Measurements from ENCODE around the gene CABP1.

The CABP1 gene

DNA sequence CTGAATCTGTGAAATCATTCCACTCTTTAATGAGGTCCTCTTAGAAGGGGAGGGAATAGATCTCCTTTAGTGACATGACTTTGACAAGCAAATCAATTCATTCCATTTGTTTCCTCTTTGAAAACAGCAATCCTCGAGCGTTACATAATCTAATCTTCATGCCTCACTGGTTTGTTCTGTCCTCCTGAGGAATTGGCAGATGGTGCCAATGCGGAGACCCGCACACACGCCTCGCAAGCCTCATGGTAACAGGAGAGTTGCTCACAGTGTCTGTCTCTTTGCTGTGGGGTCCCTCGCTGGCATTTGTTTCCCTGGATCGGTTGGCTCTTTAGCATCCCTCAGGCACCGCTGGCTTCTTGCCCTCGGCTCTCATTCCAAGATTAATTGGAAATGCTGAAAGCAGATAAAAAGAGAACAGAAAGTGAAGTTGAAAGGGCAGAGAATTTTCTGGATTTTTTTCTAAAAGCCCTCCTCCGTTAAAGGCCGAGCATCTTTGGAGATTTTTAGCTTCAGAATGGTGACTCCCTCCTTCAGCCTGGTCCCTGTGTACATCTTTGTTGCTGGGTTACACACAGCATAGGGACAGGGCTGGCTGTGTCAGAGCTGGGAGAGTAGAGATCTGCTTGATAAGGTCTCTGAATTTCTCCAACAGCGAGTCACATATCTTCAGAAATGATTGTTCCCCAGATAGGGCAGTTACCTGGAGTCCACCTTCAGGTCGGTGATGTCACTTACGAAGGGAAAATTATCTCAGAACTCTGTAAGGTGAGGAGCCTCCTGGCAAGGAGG lies 10.1 kb upstream of the CABP1 start:
- no peak for FAIRE-seq

GRCh38 chr12:120631097-120631496 lies 9.3 kb upstream of the CABP1 start:
- no peak for DNase-seq (ENCODE audit: low spot score)
- no peak for FAIRE-seq

More for the DNA sequence above, 10.1 kb upstream of the CABP1 start:
- DNase-seq (ENCODE audit: low spot score), result no peak

- FAIRE-seq (peak; percentile 85), DNase-seq (ENCODE audit: low spot score) (peak; percentile 80)
Measured at GRCh38 chr12:120640861-120641833, 721 bp downstream of the CABP1 start.

- FAIRE-seq, result no peak
- no peak for DNase-seq (ENCODE audit: low spot score)
Measured at GRCh38 chr12:120642121-120642520, 1.7 kb downstream of the CABP1 start.

- no peak for FAIRE-seq
Measured at GRCh38 chr12:120642826-120643225, 2.4 kb downstream of the CABP1 start.

DNA sequence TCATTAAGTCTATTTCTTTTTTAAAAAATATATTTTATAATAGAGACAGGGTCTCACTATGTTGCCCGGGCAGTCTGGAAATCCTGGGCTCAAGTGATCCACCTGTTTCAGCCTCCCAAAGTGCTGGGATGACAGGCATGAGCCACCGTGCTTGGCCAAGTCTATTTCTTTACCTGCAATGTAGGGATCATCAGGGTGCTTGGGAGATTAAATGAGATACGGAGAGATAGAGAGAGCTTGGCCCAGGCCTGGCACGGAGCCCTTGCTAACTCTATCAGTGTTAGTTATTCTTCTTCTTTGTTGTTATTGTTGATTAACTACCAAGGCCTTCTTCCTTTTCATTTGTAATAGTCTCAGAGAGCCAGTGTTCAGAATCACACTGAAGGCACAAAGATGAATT lies 3.1 kb downstream of the CABP1 start:
- FAIRE-seq (no peak), DNase-seq (ENCODE audit: low spot score) (no peak)

More at GRCh38 chr12:120642826-120643225, 2.4 kb downstream of the CABP1 start:
- DNase-seq (ENCODE audit: low spot score), result no peak

- FAIRE-seq (no peak), DNase-seq (ENCODE audit: low spot score) (no peak)
Measured at GRCh38 chr12:120646044-120646443, 5.6 kb downstream of the CABP1 start.

DNA sequence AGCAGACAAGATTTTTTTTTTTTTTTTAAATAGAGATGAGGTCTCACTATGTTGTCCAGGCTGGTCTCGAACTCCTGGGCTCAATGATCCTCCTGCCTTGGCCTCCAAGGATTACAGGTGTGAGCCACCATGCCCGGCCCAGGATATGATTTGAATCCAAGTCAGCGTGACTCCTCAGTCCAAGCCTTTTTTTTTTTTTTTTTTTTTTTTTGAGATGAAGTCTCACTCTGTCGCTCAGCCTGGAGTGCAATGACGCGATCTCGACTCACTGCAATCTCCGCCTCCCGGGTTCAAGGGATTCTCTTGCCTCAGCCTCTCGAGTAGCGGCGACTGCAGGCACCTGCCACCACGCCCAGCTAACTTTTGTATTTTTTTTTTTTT lies 6.9 kb downstream of the CABP1 start:
- FAIRE-seq (no peak), DNase-seq (ENCODE audit: low spot score) (no peak)

DNA sequence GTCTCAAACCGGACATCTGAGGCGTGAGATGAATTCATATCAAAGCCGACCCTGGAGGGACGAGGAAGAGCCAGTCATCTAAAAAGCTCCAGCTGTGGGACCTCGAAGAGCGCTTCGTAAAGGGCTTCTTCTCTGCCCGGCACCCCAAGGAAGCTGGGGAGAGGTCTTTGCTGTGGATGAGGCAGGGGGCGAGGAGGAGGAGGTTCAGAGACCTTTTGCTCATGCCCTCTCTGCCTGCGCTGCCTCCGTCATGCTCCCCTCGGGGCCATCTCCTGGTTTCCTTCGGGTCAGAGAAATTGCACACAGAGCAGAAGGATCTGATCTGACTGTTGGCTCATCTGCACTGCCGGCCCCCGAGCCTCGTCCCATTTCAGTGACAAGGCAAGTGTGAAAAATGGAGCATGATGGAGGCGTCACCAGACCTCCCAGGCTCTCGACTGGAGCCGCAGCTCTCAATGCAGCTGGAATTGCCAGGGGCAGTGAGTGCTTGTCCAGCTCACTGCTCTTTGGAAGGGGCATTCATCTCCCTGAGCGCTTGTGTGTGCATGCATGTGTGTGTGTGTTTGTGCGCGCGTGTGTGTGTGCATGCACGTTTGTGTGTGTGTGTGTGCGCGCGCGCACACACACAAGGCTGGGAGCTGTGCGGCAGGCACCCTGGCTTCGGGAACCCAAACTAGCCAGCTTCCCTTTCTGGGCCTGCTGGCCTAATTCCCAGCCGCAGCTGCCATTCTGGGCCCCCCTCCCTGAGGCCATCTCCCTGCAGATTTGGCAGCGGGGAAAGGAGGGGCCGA lies 9.2 kb downstream of the CABP1 start:
- DNase-seq (ENCODE audit: low spot score), result no peak

GRCh38 chr12:120650233-120650690 lies 9.8 kb downstream of the CABP1 start:
- no peak for DNase-seq (ENCODE audit: low spot score)
- FAIRE-seq, result no peak

More for the DNA sequence above, 9.2 kb downstream of the CABP1 start:
- FAIRE-seq, result no peak

GRCh38 chr12:120651821-120652220 lies 11.4 kb downstream of the CABP1 start:
- FAIRE-seq (no peak), DNase-seq (ENCODE audit: low spot score) (no peak)

DNA sequence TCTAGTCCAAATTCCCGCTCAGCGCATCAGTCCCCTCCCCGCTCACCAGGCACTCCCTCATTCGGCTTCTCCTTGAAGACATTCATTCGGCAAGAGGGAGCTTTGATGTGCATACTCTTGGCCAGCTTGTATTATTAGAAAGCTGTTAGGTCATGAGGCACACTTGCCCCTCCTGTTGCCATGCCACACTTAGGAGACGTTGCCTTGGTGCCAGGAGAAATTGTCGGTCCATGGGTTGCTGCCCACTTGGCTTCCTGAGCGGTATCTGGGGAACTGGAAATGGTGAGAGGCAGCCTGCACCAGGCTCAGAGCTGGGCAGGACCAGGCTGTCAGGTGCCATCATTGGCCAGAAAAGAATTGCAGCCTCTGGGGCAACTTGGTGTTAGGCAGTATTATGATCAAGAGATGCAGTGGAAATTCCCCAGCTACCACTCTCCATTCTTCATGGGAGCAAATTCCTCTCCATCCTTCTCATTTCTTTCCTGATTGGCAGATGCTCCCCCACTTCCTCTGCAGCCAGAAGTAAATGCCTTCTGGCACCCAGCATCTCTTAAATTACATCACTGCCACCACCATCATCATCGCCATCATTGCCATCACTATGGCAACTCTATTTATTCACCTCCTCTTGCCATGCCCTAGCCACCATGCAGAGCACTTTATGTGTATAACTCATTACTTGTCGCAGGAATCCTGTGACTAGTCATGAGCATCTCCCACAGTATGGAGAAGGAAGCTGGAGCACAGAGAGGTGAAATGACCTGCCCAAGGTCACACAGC lies 12.4 kb downstream of the CABP1 start:
- no peak for DNase-seq (ENCODE audit: low spot score)
- FAIRE-seq, result no peak

- DNase-seq (ENCODE audit: low spot score) (no peak), FAIRE-seq (no peak)
Measured at GRCh38 chr12:120653611-120654010, 13.2 kb downstream of the CABP1 start.

DNA sequence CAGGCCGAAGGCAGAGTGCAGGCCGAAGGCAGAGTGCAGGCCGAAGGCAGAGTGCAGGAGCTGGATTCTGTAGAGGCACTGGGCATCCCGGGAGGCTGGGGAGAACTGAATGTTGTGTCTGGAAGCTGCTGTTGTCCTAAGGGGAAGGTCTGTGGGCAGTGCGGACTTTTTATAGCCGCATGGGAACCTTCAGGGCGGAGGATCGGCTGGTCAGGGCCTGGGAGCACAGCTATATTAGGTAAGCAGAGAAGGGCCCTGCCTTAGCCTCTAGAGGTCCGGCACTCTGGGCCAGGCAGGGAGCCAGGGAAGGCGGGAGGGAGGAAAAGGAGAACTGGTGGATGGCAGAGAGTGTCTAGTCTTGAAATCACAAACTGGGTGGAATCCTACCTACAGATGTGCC lies 14.2 kb downstream of the CABP1 start:
- DNase-seq (ENCODE audit: low spot score), result no peak
- no peak for FAIRE-seq

DNA sequence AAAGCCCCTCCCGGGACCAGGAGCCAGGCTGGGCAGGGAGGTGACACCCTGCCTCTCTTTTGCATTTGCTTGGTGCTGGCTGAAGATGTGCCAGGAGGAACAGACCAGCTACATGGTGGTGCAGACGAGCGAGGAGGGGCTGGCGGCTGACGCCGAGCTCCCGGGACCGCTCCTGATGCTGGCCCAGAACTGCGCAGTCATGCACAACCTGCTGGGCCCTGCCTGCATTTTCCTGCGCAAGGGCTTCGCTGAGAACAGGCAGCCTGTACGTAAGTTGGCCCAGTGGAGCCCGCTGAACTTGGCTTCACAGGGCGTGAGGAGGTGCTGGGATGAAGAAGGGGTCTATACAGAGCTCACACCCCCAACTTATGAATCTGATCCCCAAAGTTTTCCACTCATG lies 15.6 kb downstream of the CABP1 start:
- FAIRE-seq (no peak), DNase-seq (ENCODE audit: low spot score) (no peak)

- FAIRE-seq (no peak), DNase-seq (ENCODE audit: low spot score) (no peak)
Measured at GRCh38 chr12:120658286-120659150, 18.1 kb downstream of the CABP1 start.

DNA sequence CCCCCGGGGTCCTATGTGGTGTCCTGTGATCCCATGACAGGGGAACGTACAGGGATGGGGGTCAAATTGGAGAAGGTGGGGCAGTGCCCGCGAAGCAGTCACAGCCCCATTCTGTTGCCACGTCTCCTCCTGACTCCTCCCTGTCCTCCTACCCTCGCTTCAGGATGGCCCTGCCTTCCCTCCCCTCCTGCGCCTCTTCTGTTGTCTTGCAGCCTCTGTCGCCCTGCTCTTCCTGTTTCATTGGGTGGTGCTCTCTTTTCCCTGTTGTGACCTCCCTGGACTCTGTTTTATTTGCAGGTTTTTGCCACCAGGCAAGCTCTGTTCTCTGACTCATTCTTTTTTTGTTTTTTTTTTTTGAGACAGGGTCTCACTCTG lies 18.7 kb downstream of the CABP1 start:
- DNase-seq (ENCODE audit: low spot score) (no peak), FAIRE-seq (no peak)

DNA sequence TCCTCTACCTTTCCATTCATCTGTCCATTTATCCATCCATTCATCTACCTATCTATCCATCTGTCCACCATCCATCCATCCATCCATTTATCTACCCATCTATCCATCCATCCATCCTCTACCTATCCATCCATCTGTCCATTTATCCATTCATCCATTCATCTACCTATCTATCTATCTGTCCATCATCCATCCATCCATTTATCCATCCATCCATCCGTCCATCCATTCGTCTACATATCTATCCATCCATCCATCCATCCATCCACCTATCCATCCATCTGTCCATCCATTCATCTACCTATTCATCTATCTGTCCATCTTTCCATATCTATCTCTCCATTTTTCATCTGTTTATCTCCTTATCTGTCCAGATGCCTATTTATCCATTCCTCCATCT lies 21.0 kb downstream of the CABP1 start:
- DNase-seq (ENCODE audit: low spot score), result no peak
- no peak for FAIRE-seq

DNA sequence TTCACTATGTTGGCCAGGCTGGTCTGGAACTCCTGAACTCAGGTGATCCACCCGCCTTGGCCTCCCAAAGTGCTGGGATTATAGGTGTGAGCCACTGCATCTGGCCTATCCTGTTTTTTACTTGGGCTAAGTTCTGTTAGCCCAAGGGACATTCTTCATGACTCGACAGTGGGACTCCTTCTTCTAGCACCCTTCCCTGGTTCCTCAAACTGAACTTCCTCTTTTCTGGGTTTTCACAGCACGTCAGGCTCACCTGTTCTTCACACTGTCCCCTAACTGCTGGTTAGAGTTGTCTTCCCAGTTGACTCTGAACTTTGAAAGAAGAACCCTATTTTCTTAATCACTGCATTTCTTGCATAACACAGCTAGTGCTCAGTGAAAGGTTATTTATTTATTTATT lies 22.5 kb downstream of the CABP1 start:
- DNase-seq (ENCODE audit: low spot score) (no peak), FAIRE-seq (no peak)

DNA sequence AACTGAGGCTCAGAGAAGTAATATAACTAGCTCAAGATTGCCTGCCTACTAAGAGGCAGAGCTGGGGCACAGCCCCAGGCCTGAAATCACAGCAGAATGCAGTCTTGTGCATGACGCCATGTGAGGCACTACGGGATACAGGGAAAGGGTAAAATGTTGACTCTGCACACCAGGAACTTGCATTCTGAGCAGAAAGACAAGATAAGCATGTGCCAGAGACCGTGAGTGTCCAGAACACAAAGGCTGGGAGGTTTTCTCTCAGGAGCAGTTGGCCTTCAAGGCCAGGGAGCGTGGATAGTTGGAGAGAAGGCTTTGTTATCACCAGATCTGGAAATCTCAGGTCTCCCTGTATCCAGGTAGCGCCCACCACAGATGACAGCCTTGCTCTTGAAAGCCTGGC lies 23.3 kb downstream of the CABP1 start:
- DNase-seq (ENCODE audit: low spot score), result no peak
- FAIRE-seq, result no peak

Data from urothelium cell line (cell line).